MCF 10A (cell line): ENCODE results near the gene GRM8. TPM values are rescaled to one million over a fixed set of nuclear protein-coding genes. Genes with fewer than 3 reads are reported as not detected.

Source experiments
- BruUV-seq: library from RNA; stranded (reverse); fragments of 400-500 nt; replicated peaks from 2 replicates; lab custom pipeline; 2021; lab: Mats Ljungman, UMichigan
- CTCF ChIA-PET: fragments of 300-600 bp; sonication (Branson Sonifier 250); formaldehyde crosslinking; extraction: SDS; loops from one replicate; lab custom pipeline; 2021; ENCODE audit warnings: antibody characterized with exemption, inconsistent platforms; lab: Yijun Ruan, JAX
- POLR2A ChIA-PET: fragments of 300-600, 350-650 bp; sonication (Branson Sonifier 250); formaldehyde crosslinking; extraction: SDS; loops from one replicate; lab custom pipeline; 2020; ENCODE audit warnings: antibody characterized with exemption, inconsistent platforms; lab: Yijun Ruan, JAX
- DNase-seq: peaks from one replicate; pipeline ENCODE4 v3.0.0-alpha.2; 2018; ENCODE audit not compliant: unreplicated experiment
- H3K27ac Mint-ChIP-seq: one replicate; pipeline ENCODE4 v1.8.0; 2022; ENCODE audit warnings: mild to moderate bottlenecking, low read depth, mixed read lengths; ENCODE audit not compliant: unreplicated experiment
- H3K27me3 Mint-ChIP-seq: one replicate; pipeline ENCODE4 v1.8.0; 2022; ENCODE audit warnings: mixed read lengths; ENCODE audit not compliant: insufficient read depth, unreplicated experiment
- H3K36me3 Mint-ChIP-seq: one replicate; pipeline ENCODE4 v1.8.0; 2022; ENCODE audit warnings: mild to moderate bottlenecking, moderate library complexity, mixed read lengths; ENCODE audit not compliant: insufficient read depth, unreplicated experiment
- H3K4me1 Mint-ChIP-seq: one replicate; pipeline ENCODE4 v1.8.0; 2022; ENCODE audit warnings: mixed read lengths; ENCODE audit not compliant: insufficient read depth, unreplicated experiment
- H3K4me3 Mint-ChIP-seq: one replicate; pipeline ENCODE4 v1.8.0; 2022; ENCODE audit warnings: mild to moderate bottlenecking, moderate library complexity, mixed read lengths; ENCODE audit not compliant: unreplicated experiment
- H3K9me3 Mint-ChIP-seq: one replicate; pipeline ENCODE4 v1.8.0; 2022; ENCODE audit warnings: mixed read lengths; ENCODE audit not compliant: unreplicated experiment
- intact Hi-C: fragments of 100-400 bp; cut with micrococcal nuclease; formaldehyde crosslinking; loops from 2 replicates; pipeline ENCODE4 v1.14.1; 2022
- total RNA-seq: library from RNA; stranded (reverse); gene quantifications from 2 replicates; pipeline ENCODE4 v1.2.3, GENCODE V29; 2022
- TF ChIP-seq, protein P1 (sequence below): fragments of 200-600 bp; IDR thresholded peaks from one replicate; pipeline ENCODE4 v1.8.0; 2022; ENCODE audit warnings: antibody characterized with exemption, mild to moderate bottlenecking; ENCODE audit not compliant: unreplicated experiment

GRM8 gene
- total RNA-seq, 1 experiment from 2014 or later: not detected

DNA sequence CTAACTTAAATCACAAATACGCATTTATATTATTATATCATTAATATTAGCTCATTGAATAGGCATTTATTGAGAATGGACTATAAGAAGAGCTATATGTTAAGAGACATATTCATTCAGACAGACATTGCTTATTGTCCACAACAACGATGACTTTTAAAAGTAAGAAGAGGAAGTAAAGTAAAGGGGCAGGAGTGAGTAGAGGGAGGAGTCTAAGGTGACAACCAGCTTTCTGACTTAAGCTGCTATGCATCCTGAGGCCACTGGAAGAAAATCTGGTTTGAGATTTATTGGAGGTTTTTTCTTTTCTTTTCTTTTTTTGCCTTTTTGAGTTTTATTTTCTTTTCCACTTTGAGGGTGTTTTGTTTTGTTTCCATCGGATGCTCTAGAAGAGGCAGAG lies 723.5 kb downstream of the GRM8 start:
- no peaks in the 10 kb centered on the region for H3K27me3 Mint-ChIP-seq
- H3K36me3 Mint-ChIP-seq: no peaks in the 10 kb centered on the region
- no peak for DNase-seq
- CTCF ChIA-PET: interaction anchor here (0.7 kb wide), 1 partner anchor 11 kb away, joined by 3 read pairs; no protein-coding TSS in a partner anchor
- BruUV-seq: no TSS peak
- H3K27ac Mint-ChIP-seq: no peak overlapping the region
- H3K4me3 Mint-ChIP-seq: no peak overlapping the region
- H3K4me1 Mint-ChIP-seq: peaks cover 11% of the 10 kb centered on the region
- intact Hi-C loops: no loop called here
- TF ChIP-seq, protein P1, sequence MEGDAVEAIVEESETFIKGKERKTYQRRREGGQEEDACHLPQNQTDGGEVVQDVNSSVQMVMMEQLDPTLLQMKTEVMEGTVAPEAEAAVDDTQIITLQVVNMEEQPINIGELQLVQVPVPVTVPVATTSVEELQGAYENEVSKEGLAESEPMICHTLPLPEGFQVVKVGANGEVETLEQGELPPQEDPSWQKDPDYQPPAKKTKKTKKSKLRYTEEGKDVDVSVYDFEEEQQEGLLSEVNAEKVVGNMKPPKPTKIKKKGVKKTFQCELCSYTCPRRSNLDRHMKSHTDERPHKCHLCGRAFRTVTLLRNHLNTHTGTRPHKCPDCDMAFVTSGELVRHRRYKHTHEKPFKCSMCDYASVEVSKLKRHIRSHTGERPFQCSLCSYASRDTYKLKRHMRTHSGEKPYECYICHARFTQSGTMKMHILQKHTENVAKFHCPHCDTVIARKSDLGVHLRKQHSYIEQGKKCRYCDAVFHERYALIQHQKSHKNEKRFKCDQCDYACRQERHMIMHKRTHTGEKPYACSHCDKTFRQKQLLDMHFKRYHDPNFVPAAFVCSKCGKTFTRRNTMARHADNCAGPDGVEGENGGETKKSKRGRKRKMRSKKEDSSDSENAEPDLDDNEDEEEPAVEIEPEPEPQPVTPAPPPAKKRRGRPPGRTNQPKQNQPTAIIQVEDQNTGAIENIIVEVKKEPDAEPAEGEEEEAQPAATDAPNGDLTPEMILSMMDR: no peak
- POLR2A ChIA-PET: no interaction called here
- H3K9me3 Mint-ChIP-seq: no peaks in the 10 kb centered on the region

DNA sequence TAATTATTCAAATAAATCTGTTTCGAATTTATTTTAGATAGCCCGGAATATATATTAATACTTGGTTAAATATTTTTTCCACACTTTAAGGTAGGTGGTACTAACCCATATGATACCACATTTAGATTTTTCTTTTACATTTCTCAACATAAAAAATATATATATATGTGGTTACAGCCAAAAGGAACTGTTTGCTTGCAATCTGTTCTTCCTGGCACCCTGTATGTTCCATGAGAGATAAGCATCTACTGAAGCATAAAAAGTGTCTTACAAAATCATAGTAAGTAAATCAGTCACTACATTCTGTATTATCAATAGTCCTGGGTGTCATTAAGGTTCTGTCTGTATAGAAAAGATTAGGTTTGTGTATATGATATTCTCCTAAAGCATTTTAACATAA lies 726.8 kb downstream of the GRM8 start:
- TF ChIP-seq, protein P1: no peak
- BruUV-seq: no TSS peak
- ChIA-PET CTCF (interaction anchor here (0.7 kb wide), 1 partner anchor 542 kb away, joined by 3 read pairs; no protein-coding TSS in a partner anchor), POLR2A (no interaction called here)
- intact Hi-C loops: no loop called here
- Mint-ChIP-seq H3K36me3 (no peaks in the 10 kb centered on the region), H3K4me1 (peaks cover 11% of the 10 kb centered on the region), H3K4me3 (no peak overlapping the region), H3K27ac (no peak overlapping the region), H3K27me3 (no peaks in the 10 kb centered on the region), H3K9me3 (no peaks in the 10 kb centered on the region)
- DNase-seq: no peak

DNA sequence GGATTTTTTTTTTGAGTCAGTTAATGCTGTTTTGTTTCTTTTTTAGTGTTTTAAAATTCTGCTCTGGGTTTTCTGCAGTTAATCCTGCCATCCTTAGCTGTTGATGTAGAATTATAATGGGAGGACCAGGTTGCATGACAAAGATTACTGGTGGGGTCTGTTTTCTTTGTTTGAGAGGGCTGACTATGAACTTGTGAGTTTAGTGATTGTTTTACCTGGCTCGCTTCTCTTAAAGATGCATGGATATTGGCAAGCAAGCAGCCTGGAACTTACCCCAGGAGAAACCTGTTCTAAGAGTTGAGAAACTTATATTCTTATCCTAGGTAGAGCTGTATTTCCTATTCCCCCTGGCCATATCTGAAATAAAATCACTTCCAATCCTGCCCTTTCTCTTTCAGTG lies 727.8 kb downstream of the GRM8 start:
- Mint-ChIP-seq H3K9me3 (no peaks in the 10 kb centered on the region), H3K27me3 (no peaks in the 10 kb centered on the region), H3K36me3 (no peaks in the 10 kb centered on the region), H3K4me1 (peaks cover 5% of the 10 kb centered on the region), H3K27ac (no peak overlapping the region), H3K4me3 (no peak overlapping the region)
- BruUV-seq: no TSS peak
- DNase-seq: no peak
- ChIA-PET CTCF (interaction anchor here (0.6 to 0.7 kb wide), 2 partner anchors 370 to 383 kb away, joined by 3 read pairs; no protein-coding TSS in a partner anchor), POLR2A (no interaction called here)
- TF ChIP-seq, protein P1: no peak
- intact Hi-C loops: no loop called here

DNA sequence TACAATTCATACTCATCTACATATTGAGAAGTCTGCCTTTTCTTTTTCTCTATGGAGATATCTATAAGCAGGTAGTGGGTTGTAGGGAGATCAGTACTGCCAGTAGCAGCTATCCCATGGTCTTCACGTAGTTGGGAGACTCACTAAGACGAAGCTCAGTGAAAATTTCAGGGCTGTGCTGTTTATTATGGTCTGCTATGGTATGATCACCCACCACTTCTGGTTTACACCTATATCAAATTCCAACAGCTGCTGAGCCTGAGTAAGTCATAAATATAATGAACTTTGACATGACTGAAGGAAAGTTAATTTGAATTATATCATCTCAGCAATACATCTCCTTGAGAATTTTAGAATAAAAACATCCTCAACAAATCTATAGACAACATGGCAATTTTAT lies 741.7 kb downstream of the GRM8 start:
- Mint-ChIP-seq H3K27ac (no peak overlapping the region), H3K9me3 (peaks cover 2% of the 10 kb centered on the region), H3K36me3 (no peaks in the 10 kb centered on the region), H3K27me3 (no peaks in the 10 kb centered on the region), H3K4me3 (no peak overlapping the region), H3K4me1 (no peaks in the 10 kb centered on the region)
- POLR2A ChIA-PET: no interaction called here
- intact Hi-C loops: no loop called here
- no peak for DNase-seq
- CTCF ChIA-PET: no interaction called here
- BruUV-seq: no TSS peak
- TF ChIP-seq, protein P1: no peak
